Measurements from ENCODE around the gene SMARCC1. TPM values are rescaled to one million over a fixed set of nuclear protein-coding genes. Genes with fewer than 3 reads are reported as not detected.

SMARCC1 gene
- total RNA-seq, 1 experiment from 2014 or later: 168 TPM

DNA sequence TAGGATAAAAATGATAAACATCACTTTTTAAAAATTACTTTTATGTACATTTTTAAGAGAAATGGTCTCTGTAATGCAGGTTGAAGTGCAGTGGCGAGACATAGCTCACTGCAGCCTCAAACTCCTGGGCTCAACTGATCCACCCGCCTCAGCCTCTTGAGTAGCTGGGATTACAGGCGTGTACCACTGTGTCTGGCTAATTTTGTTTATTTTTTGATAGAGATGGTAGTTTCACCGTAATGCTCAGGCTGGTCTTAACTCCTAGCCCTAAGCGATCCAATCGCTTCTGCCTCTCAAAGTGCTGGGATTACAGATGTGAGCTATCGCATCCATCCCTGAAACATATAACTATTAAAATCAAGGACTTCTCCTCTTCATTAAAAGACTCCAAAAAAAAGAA, 140.0 kb downstream of the SMARCC1 start:
- H4K20me1 ChIP-seq (ENCODE audit: insufficient read depth): peaks cover 9% of the 10 kb centered on the region; the same call in 1 of the 2 replicates
- ChIA-PET POLR2A (no interaction called here), RAD21 (ENCODE audit: low non-redundant PET in 1 of 2, low total read pairs in 2 of 2, uncharacterized antibody in 2 of 2, unreplicated experiment in 2 of 2) (no interaction called here), CTCF (no interaction called here)
- no peak overlapping the region for H3K4me3 ChIP-seq (replicated peaks in 1 of 2; ENCODE audit: low read depth in 1 of 2, low read length in 2 of 2)
- no peak overlapping the region for H3K27ac ChIP-seq (ENCODE audit: low read depth, low read length)
- no peaks in the 10 kb centered on the region for H3K9me2 ChIP-seq (ENCODE audit: insufficient read depth)
- H3K4me2 ChIP-seq (ENCODE audit: low read length): no peak overlapping the region
- no peak overlapping the region for H2AFZ ChIP-seq (ENCODE audit: low read depth, low read length, poor library complexity, severe bottlenecking)
- peaks cover 12 to 14% of the 10 kb centered on the region in 2 experiments; a peak in 2 of 4 replicates for H3K36me3 ChIP-seq (ENCODE audit: control insufficient read depth in 1 of 2, insufficient read depth in 2 of 2, low read length in 2 of 2)
- DNase-seq (ENCODE audit: low read depth, low spot score) (no peak), ATAC-seq (no peak)
- H3K79me2 ChIP-seq (ENCODE audit: insufficient read depth, low read length): peaks cover 57% of the 10 kb centered on the region
- no peaks in the 10 kb centered on the region for H3K9me3 ChIP-seq (ENCODE audit: control insufficient read depth in 1 of 2, insufficient read depth in 1 of 2, low read depth in 1 of 2, low read length in 2 of 2)
- no TSS peak for BruUV-seq (replicated peaks)
- intact Hi-C loops (cut with micrococcal nuclease): no loop called here
- no peak for TF ChIP-seq ZFX (IDR thresholded peaks at IDR 0.05)
- TF ChIP-seq, protein P1, sequence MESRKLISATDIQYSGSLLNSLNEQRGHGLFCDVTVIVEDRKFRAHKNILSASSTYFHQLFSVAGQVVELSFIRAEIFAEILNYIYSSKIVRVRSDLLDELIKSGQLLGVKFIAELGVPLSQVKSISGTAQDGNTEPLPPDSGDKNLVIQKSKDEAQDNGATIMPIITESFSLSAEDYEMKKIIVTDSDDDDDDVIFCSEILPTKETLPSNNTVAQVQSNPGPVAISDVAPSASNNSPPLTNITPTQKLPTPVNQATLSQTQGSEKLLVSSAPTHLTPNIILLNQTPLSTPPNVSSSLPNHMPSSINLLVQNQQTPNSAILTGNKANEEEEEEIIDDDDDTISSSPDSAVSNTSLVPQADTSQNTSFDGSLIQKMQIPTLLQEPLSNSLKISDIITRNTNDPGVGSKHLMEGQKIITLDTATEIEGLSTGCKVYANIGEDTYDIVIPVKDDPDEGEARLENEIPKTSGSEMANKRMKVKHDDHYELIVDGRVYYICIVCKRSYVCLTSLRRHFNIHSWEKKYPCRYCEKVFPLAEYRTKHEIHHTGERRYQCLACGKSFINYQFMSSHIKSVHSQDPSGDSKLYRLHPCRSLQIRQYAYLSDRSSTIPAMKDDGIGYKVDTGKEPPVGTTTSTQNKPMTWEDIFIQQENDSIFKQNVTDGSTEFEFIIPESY (IDR thresholded peaks at IDR 0.05; ENCODE audit: extremely low read depth, insufficient replicate concordance, low read length): no peak
- TF ChIP-seq SP1 (IDR thresholded peaks at IDR 0.05; ENCODE audit: low read depth): no peak
- TF ChIP-seq SRF (IDR thresholded peaks at IDR 0.05; ENCODE audit: low read depth): no peak
- no peak for TF ChIP-seq TCF7L2 (IDR thresholded peaks at IDR 0.05; ENCODE audit: borderline replicate concordance, extremely low read depth, insufficient read depth, insufficient read length)
- no peak for TF ChIP-seq EZH2 (IDR thresholded peaks at IDR 0.05)
- no peak for TF ChIP-seq EZH2phosphoT487 (IDR thresholded peaks at IDR 0.05; ENCODE audit: borderline replicate concordance)
- TF ChIP-seq POLR2A (IDR thresholded peaks at IDR 0.05; ENCODE audit: borderline replicate concordance, extremely low read depth, insufficient read depth, insufficient read length): no peak
- no peak for TF ChIP-seq YY1 (IDR thresholded peaks at IDR 0.05; ENCODE audit: extremely low read depth, insufficient replicate concordance, low read depth, low read length)
- TF ChIP-seq RAD21 (IDR thresholded peaks at IDR 0.05; ENCODE audit: low read depth): no peak
- no peak for TF ChIP-seq POLR2AphosphoS5 (IDR thresholded peaks at IDR 0.05; ENCODE audit: low read depth, low read length)
- no peak for TF ChIP-seq ELF1 (IDR thresholded peaks at IDR 0.05; ENCODE audit: borderline replicate concordance, low read depth)
- no peak overlapping the region for H3K9ac ChIP-seq (ENCODE audit: low read length)
- H3K4me1 ChIP-seq (ENCODE audit: control insufficient read depth in 1 of 2, insufficient read depth in 2 of 2, low read length in 2 of 2): no peaks in the 10 kb centered on the region
- H3K27me3 ChIP-seq (ENCODE audit: insufficient read depth, low read length): no peaks in the 10 kb centered on the region
